Caco-2 (cell line): ENCODE measurements around the gene GLUL. TPM values are rescaled to one million over a fixed set of nuclear protein-coding genes. Genes with fewer than 3 reads are reported as not detected.

ENCODE experiments used
- BruUV-seq: library from RNA; stranded (reverse); fragments of 400-500 nt; replicated peaks from 2 replicates; lab custom pipeline; 2021; lab: Mats Ljungman, UMichigan
- CTCF ChIA-PET: fragments of 300-600 bp; sonication (Branson Sonifier 250); formaldehyde crosslinking; loops from one replicate; lab custom pipeline; 2022; ENCODE audit warnings: antibody characterized with exemption; lab: Charles Lee
- POLR2A ChIA-PET: fragments of 300-600 bp; sonication (Branson Sonifier 250); formaldehyde crosslinking; loops from one replicate; lab custom pipeline; 2022; ENCODE audit warnings: antibody characterized with exemption; lab: Charles Lee
- DNase-seq, 2 experiments: peaks; one replicate each; pipeline versions ENCODE4 v3.0.0 to v3.0.0-alpha.2; 2020 to 2022
- H3K27me3 ChIP-seq: replicated peaks from 2 replicates; pipeline ENCODE4 v1.6.0; 2011; ENCODE audit warnings: low read length; ENCODE audit not compliant: control insufficient read depth, insufficient read depth
- H3K36me3 ChIP-seq: 2 replicates; pipeline ENCODE4 v1.5.1; 2011; ENCODE audit warnings: low read length; ENCODE audit not compliant: control insufficient read depth, insufficient read depth
- H3K4me1 ChIP-seq: fragments of 250-450 bp; sonication (Bioruptor Pico); 2 replicates; pipeline ENCODE4 v1.5.1; 2020; ENCODE audit warnings: mild to moderate bottlenecking
- H3K4me3 ChIP-seq: 2 replicates; pipeline ENCODE4 v1.5.1; 2011; ENCODE audit warnings: low read depth, mild to moderate bottlenecking, control low read depth, low read length
- H3K9me3 ChIP-seq: fragments of 250-450 bp; sonication (Bioruptor Pico); 2 replicates; pipeline ENCODE4 v1.5.1; 2020; ENCODE audit warnings: mild to moderate bottlenecking, moderate library complexity
- H3K27ac Mint-ChIP-seq: one replicate; pipeline ENCODE4 v1.8.0; 2022; ENCODE audit warnings: mixed read lengths; ENCODE audit not compliant: unreplicated experiment
- H3K27me3 Mint-ChIP-seq: one replicate; pipeline ENCODE4 v1.8.0; 2022; ENCODE audit warnings: mixed read lengths; ENCODE audit not compliant: insufficient read depth, unreplicated experiment
- H3K36me3 Mint-ChIP-seq: one replicate; pipeline ENCODE4 v1.8.0; 2022; ENCODE audit warnings: mild to moderate bottlenecking, mixed read lengths; ENCODE audit not compliant: insufficient read depth, unreplicated experiment
- H3K4me1 Mint-ChIP-seq: one replicate; pipeline ENCODE4 v1.8.0; 2022; ENCODE audit warnings: low read depth, mixed read lengths; ENCODE audit not compliant: unreplicated experiment
- H3K4me3 Mint-ChIP-seq: one replicate; pipeline ENCODE4 v1.8.0; 2022; ENCODE audit warnings: mild to moderate bottlenecking, moderate library complexity, mixed read lengths; ENCODE audit not compliant: unreplicated experiment
- H3K9me3 Mint-ChIP-seq: one replicate; pipeline ENCODE4 v1.8.0; 2022; ENCODE audit warnings: mixed read lengths; ENCODE audit not compliant: unreplicated experiment
- CTCF ChIP-seq, 2 experiments: fragments of 200-600 bp in 1 of 2; IDR thresholded peaks; 1 replicate in 1 of 2; 2 replicates in 1 of 2; pipeline versions ENCODE4 v1.5.1 to v1.8.0; 2011 to 2022; ENCODE audit warnings: antibody characterized with exemption in 1 of 2, control low read depth in 1 of 2, inconsistent platforms in 1 of 2, low read depth in 1 of 2, low read length in 1 of 2, mild to moderate bottlenecking in 1 of 2, moderate library complexity in 1 of 2; ENCODE audit not compliant: insufficient read depth in 1 of 2, severe bottlenecking in 1 of 2, unreplicated experiment in 1 of 2
- intact Hi-C: fragments of 100-400 bp; cut with micrococcal nuclease; formaldehyde crosslinking; loops from one replicate; pipeline ENCODE4 v1.10.0; 2022; ENCODE audit not compliant: unreplicated experiment
- total RNA-seq: library from RNA; stranded (reverse); gene quantifications from 2 replicates; pipeline ENCODE4 v1.2.3, GENCODE V29; 2022

The GLUL gene
- total RNA-seq, 1 experiment from 2014 or later = 394 TPM

- BruUV-seq = no TSS peak
- H3K36me3 Mint-ChIP-seq = no peaks in the 10 kb centered on the region
- intact Hi-C loops = no loop called here
- H3K4me3 Mint-ChIP-seq = no peak overlapping the region
- no peak for TF ChIP-seq CTCF (IDR thresholded peaks at IDR 0.05; ENCODE audit: insufficient read depth in 1 of 2, low read depth in 1 of 2, low read length in 1 of 2, severe bottlenecking in 1 of 2, unreplicated experiment in 1 of 2)
- Histone ChIP-seq H3K4me1 (no peaks in the 10 kb centered on the region), H3K27me3 (no peaks in the 10 kb centered on the region), H3K36me3 (no peaks in the 10 kb centered on the region), H3K9me3 (no peaks in the 10 kb centered on the region), H3K4me3 (no peak overlapping the region)
- POLR2A ChIA-PET = no interaction called here
- no peak overlapping the region for H3K27ac Mint-ChIP-seq
- CTCF ChIA-PET = no interaction called here
- DNase-seq = no peak
- H3K4me1 Mint-ChIP-seq = no peaks in the 10 kb centered on the region
- no peaks in the 10 kb centered on the region for H3K9me3 Mint-ChIP-seq
- peaks cover 8% of the 10 kb centered on the region for H3K27me3 Mint-ChIP-seq
Measured at GRCh38 chr1:182413486-182413885, 21.9 kb upstream of the GLUL start.

- H3K4me1 Mint-ChIP-seq = no peaks in the 10 kb centered on the region
- Histone ChIP-seq H3K36me3 (no peaks in the 10 kb centered on the region), H3K9me3 (peaks cover 7% of the 10 kb centered on the region; the same call in 1 of the 2 replicates), H3K4me1 (no peaks in the 10 kb centered on the region), H3K27me3 (no peaks in the 10 kb centered on the region), H3K4me3 (no peak overlapping the region)
- no peak for TF ChIP-seq CTCF (IDR thresholded peaks at IDR 0.05; ENCODE audit: insufficient read depth in 1 of 2, low read depth in 1 of 2, low read length in 1 of 2, severe bottlenecking in 1 of 2, unreplicated experiment in 1 of 2)
- H3K27ac Mint-ChIP-seq = no peak overlapping the region
- no TSS peak for BruUV-seq
- POLR2A ChIA-PET = no interaction called here
- CTCF ChIA-PET = interaction anchor here (0.6 kb wide), 1 partner anchor 268 kb away, joined by 3 read pairs; no protein-coding TSS in a partner anchor
- H3K4me3 Mint-ChIP-seq = no peak overlapping the region
- H3K27me3 Mint-ChIP-seq = peaks cover 1% of the 10 kb centered on the region
- no peak for DNase-seq
- intact Hi-C loops = no loop called here
- no peaks in the 10 kb centered on the region for H3K36me3 Mint-ChIP-seq
- peaks cover 2% of the 10 kb centered on the region for H3K9me3 Mint-ChIP-seq
Measured at GRCh38 chr1:182410620-182411273, 19.2 kb upstream of the GLUL start.

- H3K36me3 Mint-ChIP-seq = no peaks in the 10 kb centered on the region
- Histone ChIP-seq H3K27me3 (no peaks in the 10 kb centered on the region), H3K4me3 (no peak overlapping the region), H3K9me3 (peaks cover 12% of the 10 kb centered on the region; the same call in 1 of the 2 replicates), H3K36me3 (no peaks in the 10 kb centered on the region), H3K4me1 (no peaks in the 10 kb centered on the region)
- POLR2A ChIA-PET = no interaction called here
- no peaks in the 10 kb centered on the region for H3K27me3 Mint-ChIP-seq
- no peak for TF ChIP-seq CTCF (IDR thresholded peaks at IDR 0.05; ENCODE audit: insufficient read depth in 1 of 2, low read depth in 1 of 2, low read length in 1 of 2, severe bottlenecking in 1 of 2, unreplicated experiment in 1 of 2)
- no peak for DNase-seq
- no peak overlapping the region for H3K27ac Mint-ChIP-seq
- no TSS peak for BruUV-seq
- intact Hi-C loops = no loop called here
- peaks cover 8% of the 10 kb centered on the region for H3K9me3 Mint-ChIP-seq
- CTCF ChIA-PET = no interaction called here
- H3K4me1 Mint-ChIP-seq = no peaks in the 10 kb centered on the region
- no peak overlapping the region for H3K4me3 Mint-ChIP-seq
Measured at GRCh38 chr1:182410138-182410537, 18.5 kb upstream of the GLUL start.
